HepG2 (cell line): ENCODE measurements around the gene NGEF. TPM values are rescaled to one million over a fixed set of nuclear protein-coding genes. Genes with fewer than 3 reads are reported as not detected.

ENCODE experiments used
- ATF7 ChIP-seq, 2 experiments: fragments of 450-650 bp in 1 of 2; sonication (generic) in 1 of 2; formaldehyde crosslinking in 1 of 2; IDR thresholded peaks; 2 replicates each; pipeline versions ENCODE4 v1.4.0 to v1.6.1; 2016 to 2020; ENCODE audit warnings: antibody characterized with exemption in 1 of 2, mild to moderate bottlenecking in 1 of 2, missing genetic modification reagents in 1 of 2
- CBX1 ChIP-seq: IDR thresholded peaks from one replicate; pipeline ENCODE4 v1.6.1; 2016; ENCODE audit warnings: antibody characterized with exemption, low read depth
- FOXC1 ChIP-seq: sonication (generic); formaldehyde crosslinking; IDR thresholded peaks from 2 replicates; pipeline ENCODE4 v1.8.0; 2022; ENCODE audit warnings: mild to moderate bottlenecking, missing genetic modification reagents, borderline replicate concordance
- KLF16 ChIP-seq, 2 experiments: sonication (generic) in 1 of 2; formaldehyde crosslinking in 1 of 2; IDR thresholded peaks; 2 replicates each; pipeline versions ENCODE4 v1.6.1 to v1.8.0; 2016 to 2023; ENCODE audit warnings: missing genetic modification reagents in 2 of 2, missing compliant biosample characterization in 1 of 2
- NR2F1 ChIP-seq, 2 experiments: fragments of 450-650 bp in 1 of 2; formaldehyde crosslinking in 1 of 2; IDR thresholded peaks; 2 replicates each; pipeline versions ENCODE4 v1.5.0 to v1.6.1; 2016 to 2020; ENCODE audit warnings: mild to moderate bottlenecking in 1 of 2, missing compliant biosample characterization in 1 of 2, missing genetic modification reagents in 1 of 2, moderate library complexity in 1 of 2
- PITX1 ChIP-seq: sonication (generic); formaldehyde crosslinking; IDR thresholded peaks from 2 replicates; pipeline ENCODE4 v1.5.1; 2020; ENCODE audit warnings: mild to moderate bottlenecking, missing genetic modification reagents
- SOX6 ChIP-seq, 2 experiments: fragments of 450-650 bp in 1 of 2; sonication (generic) in 1 of 2; formaldehyde crosslinking in 1 of 2; IDR thresholded peaks; 2 replicates each; pipeline versions ENCODE4 v1.4.0 to v1.6.1; 2017 to 2020; ENCODE audit warnings: antibody characterized with exemption in 1 of 2, mild to moderate bottlenecking in 1 of 2, missing genetic modification reagents in 1 of 2
- ZBTB1 ChIP-seq: sonication (generic); formaldehyde crosslinking; IDR thresholded peaks from 2 replicates; pipeline ENCODE4 v1.4.0; 2020; ENCODE audit warnings: missing genetic modification reagents, borderline replicate concordance
- ZMYM2 ChIP-seq: sonication (generic); formaldehyde crosslinking; IDR thresholded peaks from 2 replicates; pipeline ENCODE4 v1.8.0; 2022; ENCODE audit warnings: mild to moderate bottlenecking, missing genetic modification reagents
- ZNF136 ChIP-seq: sonication (generic); formaldehyde crosslinking; IDR thresholded peaks from 2 replicates; pipeline ENCODE4 v1.8.1; 2022; ENCODE audit warnings: low read depth, mild to moderate bottlenecking, moderate library complexity, missing genetic modification reagents
- ZNF766 ChIP-seq: sonication (generic); formaldehyde crosslinking; IDR thresholded peaks from 2 replicates; pipeline ENCODE4 v1.5.0; 2020; ENCODE audit warnings: missing genetic modification reagents, borderline replicate concordance
- ZNF83 ChIP-seq: sonication (generic); formaldehyde crosslinking; IDR thresholded peaks from 2 replicates; pipeline ENCODE4 v1.4.0; 2020; ENCODE audit warnings: missing genetic modification reagents, mild to moderate bottlenecking, borderline replicate concordance
- ZNF841 ChIP-seq: sonication (generic); formaldehyde crosslinking; IDR thresholded peaks from 2 replicates; pipeline ENCODE4 v1.8.1; 2023; ENCODE audit warnings: missing genetic modification reagents, borderline replicate concordance
- polyA plus RNA-seq, 8 experiments: library from polyadenylated mRNA; depleted of rRNA in 3 of 8; stranded (reverse) in 7 of 8; unstranded in 1 of 8; fragments of >200 nt; fragmentation: Illumina TruSeq in 4 of 8; extraction: Trizol in 4 of 8; gene quantifications; 2 replicates each; pipeline versions ENCODE4 v1.2.1 to v1.2.3, GENCODE V29; 2011 to 2016; ENCODE audit warnings: low read depth in 4 of 8, missing spikeins in 1 of 8, mixed read lengths in 1 of 8; ENCODE audit not compliant: insufficient read depth in 1 of 8
- total RNA-seq, 5 experiments: library from RNA; depleted of rRNA; stranded (reverse); fragments of >200 nt; fragmentation: Illumina TruSeq; extraction: Trizol; gene quantifications; 2 replicates each; pipeline ENCODE4 v1.2.3, GENCODE V29; 2016; ENCODE audit warnings: low read depth in 1 of 5
- TF ChIP-seq, protein P1 (sequence below): sonication (generic); formaldehyde crosslinking; IDR thresholded peaks from 2 replicates; pipeline ENCODE4 v1.4.0; 2020; ENCODE audit warnings: missing genetic modification reagents
- TF ChIP-seq, protein P2 (sequence below): IDR thresholded peaks from 2 replicates; pipeline ENCODE4 v1.6.1; 2016; ENCODE audit warnings: missing biosample characterization, missing genetic modification reagents, low read depth
- TF ChIP-seq, protein P3 (sequence below): sonication (generic); formaldehyde crosslinking; IDR thresholded peaks from 2 replicates; pipeline ENCODE4 v1.4.0; 2020; ENCODE audit warnings: missing genetic modification reagents, borderline replicate concordance
- TF ChIP-seq, protein P4 (sequence below): sonication (generic); formaldehyde crosslinking; conservative IDR thresholded peaks from 2 replicates; pipeline ENCODE4 v1.8.0; 2022; ENCODE audit warnings: missing genetic modification reagents

NGEF gene
- total and polyA plus RNA-seq, 2 of the 13 experiments (the other 11 are each of a cell fraction or from before 2014, with no cell fraction given), result 14.4 to 36.9 TPM

DNA sequence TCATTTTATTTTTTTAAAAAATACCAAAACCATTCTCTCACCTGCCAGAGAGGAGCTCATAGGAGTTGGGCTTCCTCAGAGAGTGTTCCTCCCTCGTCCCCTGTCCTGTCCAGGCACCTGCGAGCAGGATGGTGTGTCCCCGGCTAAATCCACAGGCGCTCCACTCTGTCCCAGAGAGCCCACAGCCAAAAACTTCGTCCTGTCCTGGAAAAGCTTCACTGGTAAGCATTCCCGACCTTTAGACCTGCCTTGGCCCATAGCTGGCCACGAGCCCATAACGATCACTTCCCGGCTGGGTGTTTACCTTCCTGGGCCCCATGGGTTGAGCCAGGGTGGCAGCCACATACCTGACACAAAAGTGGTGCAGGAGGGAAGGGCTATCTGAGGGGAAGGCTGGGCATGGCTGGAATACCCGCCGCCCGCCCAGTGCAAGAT, at the start of gene NGEF (continued):
- TF ChIP-seq, protein P1, sequence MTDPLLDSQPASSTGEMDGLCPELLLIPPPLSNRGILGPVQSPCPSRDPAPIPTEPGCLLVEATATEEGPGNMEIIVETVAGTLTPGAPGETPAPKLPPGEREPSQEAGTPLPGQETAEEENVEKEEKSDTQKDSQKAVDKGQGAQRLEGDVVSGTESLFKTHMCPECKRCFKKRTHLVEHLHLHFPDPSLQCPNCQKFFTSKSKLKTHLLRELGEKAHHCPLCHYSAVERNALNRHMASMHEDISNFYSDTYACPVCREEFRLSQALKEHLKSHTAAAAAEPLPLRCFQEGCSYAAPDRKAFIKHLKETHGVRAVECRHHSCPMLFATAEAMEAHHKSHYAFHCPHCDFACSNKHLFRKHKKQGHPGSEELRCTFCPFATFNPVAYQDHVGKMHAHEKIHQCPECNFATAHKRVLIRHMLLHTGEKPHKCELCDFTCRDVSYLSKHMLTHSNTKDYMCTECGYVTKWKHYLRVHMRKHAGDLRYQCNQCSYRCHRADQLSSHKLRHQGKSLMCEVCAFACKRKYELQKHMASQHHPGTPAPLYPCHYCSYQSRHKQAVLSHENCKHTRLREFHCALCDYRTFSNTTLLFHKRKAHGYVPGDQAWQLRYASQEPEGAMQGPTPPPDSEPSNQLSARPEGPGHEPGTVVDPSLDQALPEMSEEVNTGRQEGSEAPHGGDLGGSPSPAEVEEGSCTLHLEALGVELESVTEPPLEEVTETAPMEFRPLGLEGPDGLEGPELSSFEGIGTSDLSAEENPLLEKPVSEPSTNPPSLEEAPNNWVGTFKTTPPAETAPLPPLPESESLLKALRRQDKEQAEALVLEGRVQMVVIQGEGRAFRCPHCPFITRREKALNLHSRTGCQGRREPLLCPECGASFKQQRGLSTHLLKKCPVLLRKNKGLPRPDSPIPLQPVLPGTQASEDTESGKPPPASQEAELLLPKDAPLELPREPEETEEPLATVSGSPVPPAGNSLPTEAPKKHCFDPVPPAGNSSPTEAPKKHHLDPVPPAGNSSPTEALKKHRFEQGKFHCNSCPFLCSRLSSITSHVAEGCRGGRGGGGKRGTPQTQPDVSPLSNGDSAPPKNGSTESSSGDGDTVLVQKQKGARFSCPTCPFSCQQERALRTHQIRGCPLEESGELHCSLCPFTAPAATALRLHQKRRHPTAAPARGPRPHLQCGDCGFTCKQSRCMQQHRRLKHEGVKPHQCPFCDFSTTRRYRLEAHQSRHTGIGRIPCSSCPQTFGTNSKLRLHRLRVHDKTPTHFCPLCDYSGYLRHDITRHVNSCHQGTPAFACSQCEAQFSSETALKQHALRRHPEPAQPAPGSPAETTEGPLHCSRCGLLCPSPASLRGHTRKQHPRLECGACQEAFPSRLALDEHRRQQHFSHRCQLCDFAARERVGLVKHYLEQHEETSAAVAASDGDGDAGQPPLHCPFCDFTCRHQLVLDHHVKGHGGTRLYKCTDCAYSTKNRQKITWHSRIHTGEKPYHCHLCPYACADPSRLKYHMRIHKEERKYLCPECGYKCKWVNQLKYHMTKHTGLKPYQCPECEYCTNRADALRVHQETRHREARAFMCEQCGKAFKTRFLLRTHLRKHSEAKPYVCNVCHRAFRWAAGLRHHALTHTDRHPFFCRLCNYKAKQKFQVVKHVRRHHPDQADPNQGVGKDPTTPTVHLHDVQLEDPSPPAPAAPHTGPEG (CRISPR knock-in tag), result no peak
- TF ChIP-seq, protein P2, sequence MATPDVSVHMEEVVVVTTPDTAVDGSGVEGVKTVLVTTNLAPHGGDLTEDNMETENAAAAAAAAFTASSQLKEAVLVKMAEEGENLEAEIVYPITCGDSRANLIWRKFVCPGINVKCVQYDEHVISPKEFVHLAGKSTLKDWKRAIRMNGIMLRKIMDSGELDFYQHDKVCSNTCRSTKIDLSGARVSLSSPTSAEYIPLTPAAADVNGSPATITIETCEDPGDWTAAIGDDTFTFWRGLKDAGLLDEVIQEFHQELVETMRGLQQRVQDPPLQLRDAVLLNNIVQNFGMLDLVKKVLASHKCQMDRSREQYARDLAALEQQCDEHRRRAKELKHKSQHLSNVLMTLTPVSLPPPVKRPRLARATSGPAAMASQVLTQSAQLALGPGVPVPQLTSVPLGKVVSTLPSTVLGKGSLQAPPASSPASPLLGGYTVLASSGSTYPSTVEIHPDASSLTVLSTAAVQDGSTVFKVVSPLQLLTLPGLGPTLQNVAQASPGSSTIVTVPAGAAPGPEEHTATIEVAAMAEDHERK (CRISPR knock-in tag), result no peak
- peak; percentile 70 to 72 for TF ChIP-seq NR2F1 (CRISPR knock-in tag; IDR thresholded peaks at IDR 0.05)
- TF ChIP-seq, protein P3, sequence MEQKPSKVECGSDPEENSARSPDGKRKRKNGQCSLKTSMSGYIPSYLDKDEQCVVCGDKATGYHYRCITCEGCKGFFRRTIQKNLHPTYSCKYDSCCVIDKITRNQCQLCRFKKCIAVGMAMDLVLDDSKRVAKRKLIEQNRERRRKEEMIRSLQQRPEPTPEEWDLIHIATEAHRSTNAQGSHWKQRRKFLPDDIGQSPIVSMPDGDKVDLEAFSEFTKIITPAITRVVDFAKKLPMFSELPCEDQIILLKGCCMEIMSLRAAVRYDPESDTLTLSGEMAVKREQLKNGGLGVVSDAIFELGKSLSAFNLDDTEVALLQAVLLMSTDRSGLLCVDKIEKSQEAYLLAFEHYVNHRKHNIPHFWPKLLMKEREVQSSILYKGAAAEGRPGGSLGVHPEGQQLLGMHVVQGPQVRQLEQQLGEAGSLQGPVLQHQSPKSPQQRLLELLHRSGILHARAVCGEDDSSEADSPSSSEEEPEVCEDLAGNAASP, result peak; percentile 95
- no peak; the same call in 1 of the 2 replicates for TF ChIP-seq ZNF766 (CRISPR knock-in tag)
- no peak; the same call in 1 of the 2 replicates for TF ChIP-seq ZNF83 (CRISPR knock-in tag)
- TF ChIP-seq ZNF841 (CRISPR knock-in tag), result no peak
- no peak for TF ChIP-seq SOX6 (IDR thresholded peaks at IDR 0.05)
- TF ChIP-seq SOX6 (CRISPR knock-in tag; IDR thresholded peaks at IDR 0.05), result peak; percentile 83
- no peak for TF ChIP-seq ZMYM2 (CRISPR knock-in tag)
- TF ChIP-seq ATF7 (IDR thresholded peaks at IDR 0.05), result no peak
- TF ChIP-seq ATF7 (CRISPR knock-in tag; IDR thresholded peaks at IDR 0.05), result peak; percentile 78
- peak; percentile 93 for TF ChIP-seq FOXC1
- peak; percentile 73; the same call in 1 of the 2 replicates for TF ChIP-seq PITX1
- no peak for TF ChIP-seq ZNF136 (CRISPR knock-in tag)
- no peak for TF ChIP-seq ZBTB1 (CRISPR knock-in tag)
- TF ChIP-seq, protein P4, sequence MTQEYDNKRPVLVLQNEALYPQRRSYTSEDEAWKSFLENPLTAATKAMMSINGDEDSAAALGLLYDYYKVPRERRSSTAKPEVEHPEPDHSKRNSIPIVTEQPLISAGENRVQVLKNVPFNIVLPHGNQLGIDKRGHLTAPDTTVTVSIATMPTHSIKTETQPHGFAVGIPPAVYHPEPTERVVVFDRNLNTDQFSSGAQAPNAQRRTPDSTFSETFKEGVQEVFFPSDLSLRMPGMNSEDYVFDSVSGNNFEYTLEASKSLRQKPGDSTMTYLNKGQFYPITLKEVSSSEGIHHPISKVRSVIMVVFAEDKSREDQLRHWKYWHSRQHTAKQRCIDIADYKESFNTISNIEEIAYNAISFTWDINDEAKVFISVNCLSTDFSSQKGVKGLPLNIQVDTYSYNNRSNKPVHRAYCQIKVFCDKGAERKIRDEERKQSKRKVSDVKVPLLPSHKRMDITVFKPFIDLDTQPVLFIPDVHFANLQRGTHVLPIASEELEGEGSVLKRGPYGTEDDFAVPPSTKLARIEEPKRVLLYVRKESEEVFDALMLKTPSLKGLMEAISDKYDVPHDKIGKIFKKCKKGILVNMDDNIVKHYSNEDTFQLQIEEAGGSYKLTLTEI (CRISPR knock-in tag), result no peak
- TF ChIP-seq KLF16 (CRISPR knock-in tag; IDR thresholded peaks at IDR 0.05), result peak in 1 of 2 experiments; percentile 84; a peak in 2 of 4 replicates
- no peak for TF ChIP-seq CBX1
